Esophagus squamous epithelium (tissue), 5 donors: ENCODE measurements around the gene ATP7A. TPM values are rescaled to one million over a fixed set of nuclear protein-coding genes. Genes with fewer than 3 reads are reported as not detected.
A peak's percentile ranks its signal among the peaks of the same experiment; 100 is the strongest.

Source experiments
- DNase-seq: peaks from one replicate; lab custom pipeline; 2025; lab: John Stamatoyannopoulos, UW
- H3K27ac ChIP-seq, 4 donors: fragments of 200-600 bp; sonication (generic); one replicate each; pipeline ENCODE4 v1.5.1; 2016 to 2019; ENCODE audit warnings: mild to moderate bottlenecking in 1 of 4
- H3K27me3 ChIP-seq, 4 donors: fragments of 200-600 bp; sonication (generic); 1 replicate in 3 of 4; 2 replicates in 1 of 4; pipeline versions ENCODE4 v1.5.1 to v1.6.0; 2017 to 2021; ENCODE audit warnings: antibody characterized with exemption in 1 of 4
- H3K36me3 ChIP-seq, 3 donors: fragments of 200-600 bp; sonication (generic); one replicate each; pipeline ENCODE4 v1.5.1; 2016 to 2019
- H3K4me1 ChIP-seq, 3 donors: fragments of 200-600 bp; sonication (generic); one replicate each; pipeline ENCODE4 v1.5.1; 2017 to 2019
- H3K4me3 ChIP-seq, 4 donors: fragments of 200-600 bp; sonication (generic); 1 replicate in 3 of 4; 2 replicates in 1 of 4; pipeline ENCODE4 v1.5.1; 2016 to 2019; ENCODE audit warnings: mild to moderate bottlenecking in 2 of 4, moderate library complexity in 1 of 4
- H3K9me3 ChIP-seq, 3 donors: fragments of 200-600 bp; sonication (generic); one replicate each; pipeline ENCODE4 v1.5.1; 2016 to 2019
- CTCF ChIP-seq, 6 experiments: fragments of 450-650 bp in 4 of 6; fragments of 200-600 bp in 2 of 6; sonication (generic) in 2 of 6; IDR thresholded peaks; one replicate each; pipeline ENCODE4 v1.5.1; 2016 to 2019; ENCODE audit warnings: antibody characterized with exemption in 6 of 6, mild to moderate bottlenecking in 4 of 6, moderate library complexity in 4 of 6
- POLR2A ChIP-seq, 4 donors: fragments of 450-650 bp; IDR thresholded peaks; one replicate each; pipeline ENCODE4 v1.6.1; 2017; ENCODE audit warnings: antibody characterized with exemption in 4 of 4, mild to moderate bottlenecking in 4 of 4, moderate library complexity in 3 of 4
- WGBS, 2 donors: methylation state at CpG; one replicate each; pipeline ENCODE4 v1.1.5; 2018; 5-methylcytosine and 5-hydroxymethylcytosine counted together
- intact Hi-C: fragments of 100-400 bp; cut with DNase I; formaldehyde crosslinking; loops from one replicate; pipeline ENCODE4 v1.15.0; 2022
- total RNA-seq, 4 donors: library from RNA; depleted of rRNA; stranded (reverse); fragments of >200 nt; gene quantifications; one replicate each; pipeline ENCODE4 v1.1.0, GENCODE V29; 2016
- donor health status: DM: yes; HTN: yes; CAD: no.

The ATP7A gene
- total RNA-seq, 4 donors from 2014 or later = 9.4 to 14.7 (median 11.1) TPM

- DNase-seq = no peak
- no peak for TF ChIP-seq CTCF (IDR thresholded peaks at IDR 0.05)
- TF ChIP-seq POLR2A (IDR thresholded peaks at IDR 0.05) = no peak
- no peak overlapping the region for H3K4me3 ChIP-seq
- no peaks in the 10 kb centered on the region for H3K36me3 ChIP-seq
- H3K27me3 ChIP-seq = no peaks in the 10 kb centered on the region
- intact Hi-C loops = no loop called here
- H3K4me1 ChIP-seq = peaks cover 0 to 12% (median 0%) of the 10 kb centered on the region in 3 donors
- H3K27ac ChIP-seq = peak overlapping the region in 1 of 4 donors; percentile 2
- no peaks in the 10 kb centered on the region for H3K9me3 ChIP-seq
Measured at GRCh38 chrX:77977095-77977494, 66.6 kb downstream of the ATP7A start.

- Histone ChIP-seq H3K36me3 (no peaks in the 10 kb centered on the region), H3K9me3 (no peaks in the 10 kb centered on the region), H3K4me1 (peaks cover 0 to 12% (median 0%) of the 10 kb centered on the region in 3 donors), H3K27me3 (no peaks in the 10 kb centered on the region), H3K4me3 (no peak overlapping the region), H3K27ac (peak overlapping the region in 1 of 4 donors; percentile 2)
- TF ChIP-seq CTCF (IDR thresholded peaks at IDR 0.05) = no peak
- TF ChIP-seq POLR2A (IDR thresholded peaks at IDR 0.05) = no peak
- WGBS, 2 donors = 91 to 100% methylated on average over 1 of the region's 1 CpG
- DNase-seq = no peak
- intact Hi-C loops = no loop called here
Measured at GRCh38 chrX:77977518-77977917, 67.0 kb downstream of the ATP7A start.

- no peak overlapping the region for H3K4me3 ChIP-seq
- H3K27me3 ChIP-seq = no peaks in the 10 kb centered on the region
- intact Hi-C loops = no loop called here
- no peak overlapping the region for H3K27ac ChIP-seq
- peaks cover 0 to 12% (median 0%) of the 10 kb centered on the region in 3 donors for H3K4me1 ChIP-seq
- no peak for DNase-seq
- no peaks in the 10 kb centered on the region for H3K9me3 ChIP-seq
- 83 to 94% methylated on average over 4 of the region's 4 CpGs for WGBS, 2 donors
- no peaks in the 10 kb centered on the region for H3K36me3 ChIP-seq
- no peak for TF ChIP-seq CTCF (IDR thresholded peaks at IDR 0.05)
- no peak for TF ChIP-seq POLR2A (IDR thresholded peaks at IDR 0.05)
Measured at GRCh38 chrX:77979870-77980269, 69.4 kb downstream of the ATP7A start.

GRCh38 chrX:78011846-78012245 lies 101.4 kb downstream of the ATP7A start:
- TF ChIP-seq POLR2A (IDR thresholded peaks at IDR 0.05) (no peak), CTCF (IDR thresholded peaks at IDR 0.05) (no peak)
- Histone ChIP-seq H3K27ac (no peak overlapping the region), H3K36me3 (no peaks in the 10 kb centered on the region), H3K4me3 (no peak overlapping the region), H3K9me3 (no peaks in the 10 kb centered on the region), H3K27me3 (no peaks in the 10 kb centered on the region), H3K4me1 (no peaks in the 10 kb centered on the region)
- DNase-seq = no peak
- WGBS, 2 donors = 62 to 100% methylated on average over 1 of the region's 1 CpG
- intact Hi-C loops = no loop called here

- Histone ChIP-seq H3K27ac (peak overlapping the region; percentile 50 to 81 (median 75)), H3K4me1 (peaks cover 0 to 35% (median 0%) of the 10 kb centered on the region in 3 donors), H3K27me3 (no peaks in the 10 kb centered on the region), H3K36me3 (no peaks in the 10 kb centered on the region), H3K9me3 (no peaks in the 10 kb centered on the region), H3K4me3 (no peak overlapping the region)
- no peak for DNase-seq
- 65 to 66% methylated on average over 7 to 12 of the region's 12 CpGs for WGBS, 2 donors
- intact Hi-C loops = loop anchor here (10.0 kb wide), 1 partner anchor 115 kb away; no protein-coding TSS in a partner anchor
- no peak for TF ChIP-seq POLR2A (IDR thresholded peaks at IDR 0.05)
- TF ChIP-seq CTCF (IDR thresholded peaks at IDR 0.05) = no peak
Measured at GRCh38 chrX:78019586-78020483, 109.3 kb downstream of the ATP7A start.
